GM21825 (cell line): ENCODE results near the gene NFAT5.
"Not testable (repeated sequence)": the region's sequence is repeated elsewhere in the genome, so short reads cannot be mapped to it uniquely, and the experiment has no call there.

Experiments used
- ATAC-seq: cut with Tn5 transposase; IDR thresholded peaks from one replicate; pipeline ENCODE4 v1.9.1; 2021; ENCODE audit warnings: mild to moderate bottlenecking, moderate library complexity; ENCODE audit not compliant: unreplicated experiment

The NFAT5 gene

DNA sequence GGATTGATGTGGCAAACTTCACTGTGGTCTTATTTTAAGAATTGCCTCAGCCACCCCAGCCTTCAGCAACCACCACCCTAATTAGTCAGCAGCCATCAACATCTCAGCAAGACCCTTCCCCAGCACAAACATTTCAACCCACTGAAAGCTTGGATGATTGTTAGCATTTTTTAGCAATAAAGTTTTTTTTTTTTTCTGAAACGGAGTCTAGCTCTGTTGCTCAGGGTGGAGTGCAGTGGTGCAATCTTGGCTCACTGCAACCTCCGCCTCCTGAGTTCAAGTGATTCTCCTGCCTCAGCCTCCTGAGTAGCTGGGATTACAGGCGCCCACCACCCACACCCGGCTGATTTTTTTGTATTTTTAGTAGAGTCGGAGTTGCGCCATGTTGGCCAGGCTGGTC is 19.1 kb upstream of the NFAT5 start:
- not testable (repeated sequence) for ATAC-seq

DNA sequence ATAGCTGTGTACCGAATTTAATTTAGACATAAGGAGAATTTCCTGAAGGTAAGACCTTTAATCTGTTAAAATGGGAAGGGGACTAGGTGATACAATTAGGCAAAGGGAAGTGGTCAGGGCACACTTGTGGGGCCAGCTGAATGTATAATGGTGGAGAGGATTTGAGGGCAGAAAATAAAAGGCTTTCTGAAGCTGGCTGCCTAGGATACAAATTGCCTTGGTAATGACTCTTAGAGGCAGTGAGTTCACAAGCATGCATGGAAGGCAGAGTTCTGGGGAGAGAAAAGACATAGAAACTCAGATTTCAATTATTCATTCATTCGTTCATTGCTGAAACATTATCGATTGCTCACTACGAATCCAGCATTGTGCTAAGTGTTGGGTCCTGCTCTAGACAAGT is 12.4 kb upstream of the NFAT5 start:
- ATAC-seq, result no peak

DNA sequence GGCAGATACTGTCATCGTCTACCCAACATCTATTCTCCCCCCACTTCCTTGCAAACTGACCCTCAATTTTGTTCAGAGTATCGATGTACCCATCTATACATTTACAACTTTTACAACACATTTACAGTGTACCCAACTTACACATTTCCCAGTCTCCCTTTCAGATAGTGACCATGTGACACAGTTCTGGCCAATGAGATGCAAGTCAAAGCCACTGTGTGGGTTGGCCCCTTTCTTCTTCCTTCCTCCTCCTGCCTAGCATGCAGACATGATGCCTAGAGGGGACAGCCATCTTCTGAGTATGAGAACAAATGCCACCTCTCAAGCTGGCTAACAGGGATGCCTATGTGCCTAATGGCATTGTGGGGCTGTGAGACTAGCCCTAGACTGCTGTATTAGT is 11.3 kb upstream of the NFAT5 start:
- ATAC-seq, result no peak

DNA sequence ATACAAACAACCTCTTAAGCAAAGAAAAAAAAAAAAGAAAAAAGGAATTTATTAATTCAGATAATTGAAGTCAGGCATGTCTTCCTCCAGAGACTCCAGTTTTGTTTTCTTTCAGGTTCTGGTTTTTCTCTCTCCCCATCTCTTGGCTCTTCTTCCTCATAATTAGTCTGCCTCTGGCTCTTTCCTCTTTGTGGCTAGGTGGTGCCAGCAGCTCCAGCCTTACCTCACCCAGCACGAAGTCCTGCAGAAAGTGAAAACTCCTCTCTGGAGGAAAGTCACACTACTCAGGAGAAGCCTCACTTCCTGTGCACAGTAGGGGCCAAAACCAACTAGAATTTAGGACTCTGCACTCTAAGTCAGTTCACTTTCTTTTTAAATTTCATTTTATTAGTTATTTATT is 10.3 kb upstream of the NFAT5 start:
- ATAC-seq, result no peak

DNA sequence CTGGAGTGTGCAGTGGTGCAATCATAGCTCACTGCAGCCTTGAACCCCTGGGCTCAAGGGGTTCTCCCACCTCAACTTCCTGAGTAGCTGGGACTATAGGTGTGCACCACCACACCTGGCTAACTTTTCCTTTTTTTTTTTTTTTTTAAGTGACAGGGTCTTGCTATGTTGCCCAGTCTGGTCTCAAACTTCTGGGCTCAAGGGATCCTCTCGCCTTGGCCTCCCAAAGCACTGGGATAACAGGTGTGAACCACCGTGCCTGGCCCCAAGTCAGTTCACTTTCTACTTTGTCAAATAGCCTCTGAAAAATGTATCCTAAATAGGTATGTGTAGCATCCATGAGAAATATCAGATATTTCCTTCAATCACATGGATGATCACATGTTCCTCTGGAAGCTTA is 9.9 kb upstream of the NFAT5 start:
- ATAC-seq, result no peak

DNA sequence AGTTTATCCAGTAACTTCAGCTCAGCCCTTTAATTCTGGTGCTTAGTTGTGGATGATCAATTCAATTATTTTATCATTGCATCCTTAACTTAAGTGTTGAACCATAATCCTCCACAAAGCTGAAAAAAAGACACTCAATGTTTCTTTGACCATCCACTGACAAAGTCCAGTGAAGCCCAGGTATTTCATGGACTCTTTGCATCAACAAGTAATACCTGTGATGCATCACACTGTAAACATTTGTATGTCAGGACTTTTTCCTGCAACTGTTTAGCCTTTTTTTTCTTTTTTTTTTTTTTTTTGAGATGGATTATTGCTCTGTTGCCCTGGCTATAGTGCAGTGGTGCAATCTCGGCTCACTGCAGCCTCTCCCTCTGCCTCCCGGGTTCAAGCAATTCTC is 6.6 kb upstream of the NFAT5 start:
- no peak for ATAC-seq

DNA sequence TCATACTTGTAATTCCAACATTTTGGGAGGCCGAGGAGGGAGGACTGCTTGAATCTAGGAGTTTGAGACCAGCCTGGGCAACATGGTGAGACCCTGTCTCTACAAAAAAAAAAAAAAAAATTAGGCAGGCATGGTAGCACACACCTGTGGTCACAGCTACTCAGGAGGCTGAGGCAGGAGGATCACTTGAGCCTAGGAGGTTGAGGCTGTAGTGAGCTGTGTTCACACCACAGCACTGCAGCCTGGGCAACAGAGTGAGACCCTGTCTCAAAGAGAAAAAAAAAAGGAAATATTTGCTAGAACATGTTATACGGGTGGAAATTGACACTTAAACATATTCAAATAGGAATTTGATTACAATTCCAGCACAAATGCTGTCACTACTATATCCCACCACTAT is 4.4 kb upstream of the NFAT5 start:
- ATAC-seq, result not testable (repeated sequence)

DNA sequence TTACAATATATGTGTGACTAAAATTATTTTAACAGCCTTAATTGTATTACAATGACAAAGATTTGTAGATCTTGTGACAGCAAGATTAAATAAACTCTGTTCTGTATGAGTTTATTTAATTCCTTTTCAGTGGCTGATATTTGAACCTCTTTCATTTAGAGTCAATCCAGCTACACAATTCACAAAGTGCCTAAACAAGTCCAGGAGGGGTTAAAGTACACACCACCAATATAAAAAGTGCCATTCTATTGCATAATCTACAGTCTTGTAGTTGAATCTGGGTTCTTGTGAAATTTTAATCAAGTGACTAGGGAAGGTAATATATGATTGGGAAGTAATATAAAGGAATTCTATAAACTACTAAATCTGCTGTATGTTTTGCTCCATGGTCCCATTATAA is 3.9 kb upstream of the NFAT5 start:
- ATAC-seq, result no peak

DNA sequence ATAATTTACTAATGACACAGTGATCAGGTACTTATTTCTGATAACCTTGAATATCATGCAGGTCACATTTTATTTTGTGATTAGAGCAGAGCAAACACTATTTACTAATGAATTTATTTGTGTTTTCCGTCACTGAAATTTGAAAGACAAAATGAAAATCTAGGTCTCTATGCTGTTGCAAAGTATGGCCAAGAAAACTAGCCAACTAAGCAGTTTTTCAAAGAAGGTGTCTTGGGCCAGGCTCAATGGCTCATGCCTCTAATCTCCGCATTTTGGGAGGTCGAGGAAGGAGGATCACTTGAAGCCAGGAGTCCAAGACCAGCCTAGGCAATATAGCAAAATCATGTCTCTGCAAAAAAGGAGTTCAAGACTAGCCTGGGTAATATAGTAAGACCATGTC is 3.0 kb upstream of the NFAT5 start:
- ATAC-seq, result no peak

DNA sequence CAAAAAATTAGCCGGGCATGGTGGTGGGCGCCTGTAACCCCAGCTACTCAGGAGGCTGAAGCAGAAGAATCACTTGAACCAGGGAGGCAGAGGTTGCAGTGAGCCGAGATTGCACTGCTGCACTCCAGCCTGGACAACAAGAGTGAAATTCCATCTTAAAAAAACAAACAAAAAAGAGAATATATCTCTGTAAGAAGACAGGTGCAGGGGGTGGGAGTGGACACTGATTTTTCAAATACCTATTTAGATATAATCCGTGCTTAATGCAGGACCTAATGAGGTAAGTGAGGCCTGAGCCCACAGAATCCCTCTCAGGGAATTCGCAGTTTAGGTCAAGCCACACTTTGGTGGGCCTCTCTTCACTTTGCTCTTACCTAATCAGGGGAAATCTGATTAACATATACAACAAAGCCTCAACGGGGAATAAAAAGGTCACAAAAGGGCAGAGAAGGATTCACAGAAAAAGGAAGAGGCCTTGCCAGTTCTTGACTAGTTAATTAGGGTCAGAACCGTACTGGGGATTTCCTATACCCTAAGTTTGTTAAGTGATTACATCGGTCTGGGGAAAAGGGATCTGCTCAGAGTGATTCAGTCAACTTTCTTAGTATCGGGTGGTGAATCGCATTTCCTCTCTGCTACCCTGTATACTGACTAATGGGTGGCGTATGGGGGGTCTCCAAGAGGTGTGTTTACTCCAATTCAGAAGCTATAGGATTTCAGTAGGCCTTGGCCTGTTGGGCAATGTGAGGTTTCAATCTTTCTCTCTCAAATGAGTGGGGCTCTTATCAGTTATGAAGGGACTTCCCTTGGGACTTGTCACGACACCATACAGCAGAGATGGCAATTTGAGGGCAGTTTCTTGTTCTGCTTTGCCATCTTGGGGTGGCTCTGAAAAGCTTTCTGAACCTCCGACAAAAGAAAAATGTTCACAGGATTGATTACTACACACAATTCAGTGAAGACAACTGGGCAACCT is 1.9 kb upstream of the NFAT5 start:
- peak; percentile 43 for ATAC-seq

DNA sequence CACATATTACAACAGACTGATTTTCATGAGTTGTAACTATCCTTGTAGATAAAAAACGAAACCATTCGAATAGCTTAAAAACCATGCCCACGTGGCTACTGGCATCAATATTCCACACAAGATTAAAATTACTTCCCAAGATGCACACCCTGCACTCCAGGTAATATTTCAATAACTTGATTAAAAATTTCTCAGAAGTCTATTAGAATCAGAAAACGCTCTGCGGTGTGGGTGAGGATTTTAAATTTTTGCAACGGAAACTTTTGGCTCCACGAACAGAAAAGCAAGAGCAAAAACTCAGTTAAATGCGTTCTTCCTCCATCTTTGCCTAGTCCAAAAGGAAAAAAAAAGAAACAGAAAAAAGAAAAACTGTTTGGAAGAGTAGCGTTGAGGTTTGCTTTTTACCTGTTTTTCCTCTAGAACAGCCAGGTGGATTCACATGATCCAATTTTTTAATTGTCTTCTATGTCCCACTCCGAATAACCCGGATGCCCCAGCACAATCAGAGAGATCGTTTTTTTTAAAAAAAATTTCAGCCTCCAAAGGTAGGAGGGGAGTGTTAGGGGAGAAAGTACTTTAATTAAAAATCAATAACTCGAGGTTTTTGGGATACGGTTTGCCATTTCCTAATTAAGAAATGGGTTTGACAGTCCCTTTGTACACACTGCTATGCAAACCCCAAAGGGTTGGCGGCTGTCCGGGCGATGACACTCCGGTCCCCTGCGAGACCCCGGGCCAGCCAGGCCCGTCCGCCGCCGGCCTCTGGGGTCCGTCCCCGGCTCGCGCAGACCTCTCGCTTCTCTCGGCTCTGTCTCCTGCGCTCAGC is 708 bp upstream of the NFAT5 start:
- no peak for ATAC-seq

DNA sequence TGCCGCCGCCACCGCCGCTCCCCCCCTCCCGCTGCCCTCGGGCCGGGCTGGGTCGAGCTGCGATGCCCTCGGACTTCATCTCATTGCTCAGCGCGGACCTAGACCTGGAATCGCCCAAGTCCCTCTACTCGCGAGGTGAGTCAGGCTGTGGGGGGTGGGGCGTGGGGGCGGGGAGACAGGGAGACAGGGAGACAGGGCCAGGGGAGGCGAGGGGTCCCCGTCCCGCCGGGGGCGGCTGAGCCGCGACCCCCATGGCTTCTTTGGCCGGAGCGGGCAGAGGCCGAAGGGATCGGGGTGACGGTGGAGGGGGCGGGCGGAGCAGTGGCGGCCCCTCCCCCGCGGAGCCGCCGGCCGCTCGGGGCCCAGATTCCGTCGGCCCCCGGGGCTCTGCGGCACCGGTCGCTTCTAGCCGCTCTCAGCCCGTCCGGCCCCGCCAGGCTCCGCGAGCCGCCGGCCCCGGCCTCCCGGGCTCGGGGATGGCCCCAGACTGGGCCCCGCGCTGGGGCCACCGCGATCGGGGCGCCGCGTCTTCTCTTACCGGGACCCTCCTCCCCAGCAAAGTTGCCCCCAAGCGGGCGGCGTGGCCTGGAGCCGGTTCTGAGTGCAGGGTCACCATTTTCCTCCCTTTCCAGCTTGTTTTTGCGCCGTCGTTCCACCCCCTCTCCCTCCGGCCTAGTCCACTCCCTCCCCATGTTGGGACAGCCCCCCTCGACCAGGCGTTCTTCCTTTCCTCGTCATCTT is 644 bp downstream of the NFAT5 start:
- peak; percentile 24 for ATAC-seq

DNA sequence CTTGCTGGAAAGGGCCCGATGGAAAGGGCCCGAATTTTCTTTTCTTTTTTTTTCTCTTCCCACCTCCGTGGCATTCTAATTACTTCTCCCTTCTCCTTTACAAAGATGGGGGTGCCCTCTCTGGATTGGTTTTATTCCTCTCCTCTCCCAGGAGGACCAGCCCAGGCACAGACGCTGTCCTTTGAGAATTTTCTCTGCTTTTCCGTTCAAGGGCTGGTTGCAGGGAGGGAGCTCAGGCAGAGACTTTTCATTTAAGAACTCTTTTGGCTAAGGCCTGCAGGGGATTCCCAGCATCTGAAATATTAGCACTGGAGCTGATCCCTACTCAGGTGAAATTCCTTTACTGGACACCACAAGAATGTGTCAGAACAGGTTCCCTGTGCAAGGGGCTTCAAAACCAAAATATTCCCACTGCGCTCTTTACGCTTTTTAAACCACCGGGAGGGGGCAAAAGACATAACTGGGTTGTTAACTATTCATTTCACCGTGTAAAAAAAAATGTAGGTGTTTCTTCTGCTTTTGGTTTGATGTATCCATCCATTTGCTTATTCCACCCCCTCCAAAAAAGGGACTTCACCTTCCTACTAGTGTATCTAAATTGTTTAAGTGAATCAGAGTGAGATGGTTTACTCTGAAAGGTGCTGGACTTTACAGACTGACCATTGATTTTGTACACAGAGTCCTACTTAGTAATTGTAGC is 1.4 kb downstream of the NFAT5 start:
- ATAC-seq, result no peak

DNA sequence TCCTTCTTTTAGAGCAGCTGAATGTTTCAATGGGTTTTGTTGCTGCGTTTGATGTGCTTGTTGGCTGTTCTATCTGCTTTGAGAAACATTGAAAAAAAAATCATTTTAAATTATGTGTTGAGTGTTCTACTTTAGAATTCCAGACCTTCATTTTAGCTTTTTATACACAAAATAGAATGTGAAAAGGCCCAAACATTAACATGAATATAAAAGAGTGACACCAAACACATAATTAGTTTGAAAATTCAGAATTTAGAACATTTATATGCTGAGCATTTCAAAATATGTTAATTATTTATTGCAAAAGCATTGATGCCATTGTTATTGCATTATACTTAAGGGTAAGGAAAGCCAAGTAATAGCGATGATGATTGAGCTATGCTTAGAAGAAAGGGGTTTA is 2.9 kb downstream of the NFAT5 start:
- ATAC-seq, result no peak

DNA sequence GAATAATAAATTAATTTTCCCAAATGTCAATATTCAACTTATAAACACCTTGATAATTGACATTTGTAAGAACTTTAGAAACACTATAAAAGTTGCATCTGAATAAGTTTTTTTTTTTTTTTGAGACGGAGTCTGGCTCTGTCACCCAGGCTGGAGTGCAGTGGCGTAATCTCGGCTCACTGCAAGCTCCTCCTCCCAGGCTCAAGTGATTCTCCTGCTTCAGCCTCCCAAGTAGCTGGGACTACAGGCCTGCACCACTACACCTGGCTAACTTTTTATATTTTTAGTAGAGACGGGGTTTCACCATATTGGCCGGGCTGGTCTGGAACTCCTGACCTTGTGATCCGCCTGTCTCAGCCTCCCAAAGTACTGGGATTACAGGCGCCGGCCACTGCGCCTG is 13.0 kb downstream of the NFAT5 start:
- not testable (repeated sequence) for ATAC-seq

DNA sequence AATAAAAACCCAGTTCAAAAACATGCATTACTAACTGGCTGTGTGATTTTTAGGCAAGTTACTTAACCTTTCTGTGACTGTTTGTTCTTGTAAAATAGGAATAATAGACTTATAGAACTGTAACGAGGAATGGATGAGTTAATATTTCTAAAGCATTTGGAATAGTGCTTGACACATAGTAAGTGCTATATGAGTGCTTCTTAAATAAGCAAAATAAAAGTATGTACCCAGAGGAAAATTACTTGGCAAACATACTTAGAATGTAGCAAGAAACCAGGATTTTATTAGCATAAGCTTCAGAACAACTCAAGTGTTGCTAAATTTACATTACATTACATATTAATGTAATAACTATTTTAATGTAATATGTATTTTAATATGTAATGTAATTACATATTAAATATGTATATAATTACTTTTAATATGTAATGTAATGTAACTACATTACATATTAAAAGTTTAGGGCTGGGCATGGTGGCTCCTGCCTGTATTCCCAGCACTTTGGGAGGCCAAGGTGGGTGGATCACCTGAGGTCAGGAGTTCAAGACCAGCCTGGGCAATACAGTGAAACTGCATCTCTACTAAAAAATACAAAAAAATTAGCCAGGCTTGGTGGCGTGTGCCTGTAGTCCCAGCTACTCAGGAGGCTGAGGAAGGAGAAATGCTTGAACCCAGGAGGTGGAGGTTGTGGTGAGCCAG is 14.2 kb downstream of the NFAT5 start:
- no peak for ATAC-seq

DNA sequence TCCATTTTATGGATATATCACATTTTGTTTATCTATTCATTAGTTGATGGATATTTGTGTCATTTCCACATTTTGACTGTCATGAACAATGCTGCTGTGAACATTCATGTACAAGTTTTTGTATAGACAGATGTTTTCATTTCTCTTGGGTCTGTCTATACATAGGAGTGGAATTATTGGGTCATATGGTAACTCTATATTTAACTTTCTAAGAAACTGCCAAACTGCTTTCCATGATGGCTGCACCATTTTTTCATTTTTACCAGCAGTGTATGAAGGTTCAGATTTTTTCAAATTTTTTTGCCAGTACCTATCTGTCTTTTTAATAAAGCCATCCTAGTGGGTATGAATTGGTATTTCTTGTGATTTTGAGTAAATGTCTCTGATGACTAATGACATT is 15.5 kb downstream of the NFAT5 start:
- no peak for ATAC-seq

DNA sequence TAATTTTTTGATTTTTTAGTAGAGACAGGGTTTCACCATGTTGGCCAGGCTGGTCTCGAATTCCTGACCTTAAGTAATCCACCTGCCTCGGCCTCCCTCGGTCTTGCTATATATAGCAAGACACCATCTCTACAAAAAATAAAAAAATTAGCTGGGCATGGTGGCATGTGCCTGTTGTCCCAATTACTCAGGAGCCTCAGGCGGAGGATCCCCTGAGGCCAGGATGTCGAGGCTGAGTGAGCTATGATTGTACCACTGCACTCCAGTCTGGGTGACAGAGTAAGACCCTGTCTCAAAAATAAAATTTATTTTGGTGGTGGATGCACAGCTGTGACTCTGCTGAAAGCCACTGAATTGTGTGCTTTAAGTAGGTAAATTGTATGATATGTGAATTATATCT is 18.7 kb downstream of the NFAT5 start:
- ATAC-seq, result not testable (repeated sequence)

DNA sequence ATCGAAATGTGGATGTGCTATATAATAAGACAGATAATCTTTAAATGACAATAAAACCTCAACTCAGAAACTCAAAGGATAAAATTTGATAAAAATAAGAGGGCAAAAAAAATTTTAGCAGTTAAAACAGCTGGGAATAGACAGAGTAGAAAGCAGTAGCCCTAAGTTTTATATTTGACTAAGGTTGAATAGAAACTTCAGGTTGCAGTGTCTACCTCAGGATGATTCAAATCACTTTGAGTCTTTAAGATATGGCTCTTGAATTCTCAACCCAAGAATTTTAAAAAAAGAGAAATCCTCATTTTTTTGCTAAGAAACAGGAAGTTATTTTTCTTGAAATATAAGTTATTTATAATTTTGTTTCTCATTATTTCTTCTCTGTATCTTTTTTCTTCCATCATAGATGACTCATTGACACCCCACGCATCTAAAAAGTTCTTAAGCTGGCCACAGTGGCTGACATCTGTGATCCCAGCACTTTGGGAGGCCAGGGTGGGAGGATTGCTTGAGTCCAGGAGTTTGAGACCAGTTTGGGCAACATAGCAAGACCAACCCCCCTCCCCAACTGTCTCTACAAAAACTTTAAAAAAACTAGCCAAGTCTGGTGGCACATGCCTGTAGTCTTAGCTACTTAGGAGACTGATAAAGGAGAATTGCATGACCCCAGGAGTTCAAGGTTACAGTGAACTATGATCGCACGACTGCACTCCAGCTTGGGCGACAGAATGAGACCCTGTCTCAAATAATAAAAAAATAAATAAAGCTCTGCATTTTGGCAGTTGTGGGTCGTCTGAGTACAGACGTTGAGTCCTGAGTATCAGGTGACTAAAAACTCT is 23.9 kb downstream of the NFAT5 start:
- no peak for ATAC-seq
